Neutrophil (primary cell): ENCODE data around the gene CACNA1C.

Source experiments
- H3K27ac ChIP-seq: fragments of 200-600 bp; sonication (generic); 2 replicates; pipeline ENCODE4 v1.5.1; 2016; ENCODE audit warnings: mild to moderate bottlenecking, moderate library complexity
- H3K27me3 ChIP-seq: fragments of 200-600 bp; sonication (generic); 2 replicates; pipeline ENCODE4 v1.6.0; 2016; ENCODE audit warnings: mild to moderate bottlenecking
- H3K36me3 ChIP-seq: fragments of 200-600 bp; sonication (generic); 2 replicates; pipeline ENCODE4 v1.5.1; 2017
- H3K4me1 ChIP-seq, 2 experiments: fragments of 200-600 bp in 1 of 2; sonication (generic) in 1 of 2; 1 replicate in 1 of 2; 2 replicates in 1 of 2; pipeline versions ENCODE4 v1.5.1 to v1.6.1; 2013 to 2016; ENCODE audit warnings: low read depth in 1 of 2, low read length in 1 of 2, mild to moderate bottlenecking in 1 of 2, moderate library complexity in 1 of 2; ENCODE audit not compliant: control insufficient read depth in 1 of 2, insufficient read depth in 1 of 2
- H3K4me3 ChIP-seq, 2 experiments: fragments of 200-600 bp in 1 of 2; sonication (generic) in 1 of 2; 1 replicate in 1 of 2; 2 replicates in 1 of 2; pipeline ENCODE4 v1.5.1; 2013 to 2016; ENCODE audit warnings: low read depth in 1 of 2, low read length in 1 of 2, mild to moderate bottlenecking in 1 of 2, moderate library complexity in 1 of 2
- H3K9me3 ChIP-seq: fragments of 200-600 bp; sonication (generic); 2 replicates; pipeline ENCODE4 v1.5.1; 2016
- TF ChIP-seq, protein P1 (sequence below): fragments of 200-600 bp; sonication (generic); IDR thresholded peaks from 2 replicates; pipeline ENCODE4 v1.5.1; 2016; ENCODE audit warnings: antibody characterized with exemption

The CACNA1C gene

DNA sequence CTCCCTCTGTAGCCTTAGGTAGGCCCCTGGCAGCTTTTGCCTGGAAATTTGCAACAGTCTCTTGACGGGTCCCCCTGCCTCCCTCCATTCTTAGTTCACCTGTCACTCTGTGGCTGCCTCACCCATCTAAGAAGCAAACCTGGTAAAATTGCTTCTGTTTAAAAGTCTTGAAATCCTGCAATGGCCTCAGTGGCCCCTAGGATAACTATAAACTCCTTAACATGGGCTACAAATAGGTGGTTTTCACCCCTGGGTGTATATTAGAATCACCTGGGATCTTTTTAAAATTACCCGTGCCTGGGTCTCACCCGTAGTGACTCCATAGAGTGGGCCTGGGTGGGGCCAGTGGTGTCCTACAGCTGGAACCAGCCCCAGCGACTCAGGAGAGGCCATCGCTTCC, 332.7 kb downstream of the CACNA1C start:
- Histone ChIP-seq H3K27ac (no peak overlapping the region), H3K36me3 (no peaks in the 10 kb centered on the region), H3K4me3 (no peak overlapping the region), H3K4me1 (no peaks in the 10 kb centered on the region), H3K9me3 (no peaks in the 10 kb centered on the region), H3K27me3 (no peaks in the 10 kb centered on the region)
- TF ChIP-seq, protein P1, sequence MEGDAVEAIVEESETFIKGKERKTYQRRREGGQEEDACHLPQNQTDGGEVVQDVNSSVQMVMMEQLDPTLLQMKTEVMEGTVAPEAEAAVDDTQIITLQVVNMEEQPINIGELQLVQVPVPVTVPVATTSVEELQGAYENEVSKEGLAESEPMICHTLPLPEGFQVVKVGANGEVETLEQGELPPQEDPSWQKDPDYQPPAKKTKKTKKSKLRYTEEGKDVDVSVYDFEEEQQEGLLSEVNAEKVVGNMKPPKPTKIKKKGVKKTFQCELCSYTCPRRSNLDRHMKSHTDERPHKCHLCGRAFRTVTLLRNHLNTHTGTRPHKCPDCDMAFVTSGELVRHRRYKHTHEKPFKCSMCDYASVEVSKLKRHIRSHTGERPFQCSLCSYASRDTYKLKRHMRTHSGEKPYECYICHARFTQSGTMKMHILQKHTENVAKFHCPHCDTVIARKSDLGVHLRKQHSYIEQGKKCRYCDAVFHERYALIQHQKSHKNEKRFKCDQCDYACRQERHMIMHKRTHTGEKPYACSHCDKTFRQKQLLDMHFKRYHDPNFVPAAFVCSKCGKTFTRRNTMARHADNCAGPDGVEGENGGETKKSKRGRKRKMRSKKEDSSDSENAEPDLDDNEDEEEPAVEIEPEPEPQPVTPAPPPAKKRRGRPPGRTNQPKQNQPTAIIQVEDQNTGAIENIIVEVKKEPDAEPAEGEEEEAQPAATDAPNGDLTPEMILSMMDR: no peak

DNA sequence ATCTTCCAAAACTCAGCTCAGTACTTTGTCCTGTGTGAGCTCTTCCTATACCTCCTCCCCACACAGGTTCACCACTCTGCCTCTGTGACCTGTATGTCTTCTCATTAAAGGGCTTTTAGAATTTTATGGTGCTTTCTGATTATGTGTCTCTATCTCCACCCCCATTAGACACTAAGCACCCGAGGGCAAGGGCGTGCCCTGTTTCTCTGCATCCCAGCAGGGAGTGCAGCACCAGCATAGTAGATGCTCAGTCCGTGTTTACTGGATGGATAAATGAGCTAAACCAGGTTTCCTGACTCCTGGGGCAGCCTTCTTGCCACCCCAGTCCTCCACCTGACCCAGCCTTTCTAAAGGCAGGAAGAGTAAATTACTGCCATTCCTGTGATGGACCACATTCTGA, 333.8 kb downstream of the CACNA1C start:
- Histone ChIP-seq H3K36me3 (no peaks in the 10 kb centered on the region), H3K27ac (no peak overlapping the region), H3K4me1 (no peaks in the 10 kb centered on the region), H3K27me3 (no peaks in the 10 kb centered on the region), H3K4me3 (no peak overlapping the region), H3K9me3 (no peaks in the 10 kb centered on the region)
- TF ChIP-seq, protein P1: no peak

DNA sequence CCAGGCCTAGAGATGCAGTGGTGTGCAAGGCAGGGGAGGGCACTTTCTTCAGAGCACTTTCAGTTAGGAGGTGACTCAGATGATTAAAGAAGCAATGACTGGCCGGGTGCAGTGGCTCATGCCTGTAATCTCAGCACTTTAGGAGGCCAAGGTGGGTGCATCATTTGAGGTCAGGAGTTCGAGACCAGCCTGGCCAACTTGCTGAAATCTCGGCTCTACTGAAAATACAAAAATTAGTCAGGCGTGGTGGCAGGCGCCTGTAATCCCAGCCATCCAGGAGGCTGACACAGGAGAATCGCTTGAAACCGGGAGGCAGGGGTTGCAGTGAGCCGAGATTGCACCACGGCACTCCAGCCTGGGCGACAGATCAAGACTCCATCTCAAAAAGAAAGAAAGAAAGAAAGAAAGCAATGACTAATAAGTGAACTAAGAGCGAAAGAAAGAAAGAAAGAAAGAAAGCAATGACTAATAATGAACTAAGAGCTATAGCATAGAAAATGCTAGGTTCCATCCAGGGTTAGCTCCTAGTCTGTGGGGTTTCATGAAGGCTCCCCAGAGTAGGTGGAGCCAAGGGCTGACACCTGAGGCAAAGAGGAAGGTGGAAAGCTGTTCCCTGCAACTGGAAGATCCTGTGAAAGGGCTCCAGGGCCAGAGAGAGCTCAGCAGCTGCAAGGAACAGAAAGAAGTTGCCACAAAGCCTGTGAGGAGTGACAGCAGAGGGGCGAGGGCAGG, 334.5 kb downstream of the CACNA1C start:
- H3K4me3 ChIP-seq: no peak overlapping the region
- H3K4me1 ChIP-seq: no peaks in the 10 kb centered on the region
- no peaks in the 10 kb centered on the region for H3K27me3 ChIP-seq

DNA sequence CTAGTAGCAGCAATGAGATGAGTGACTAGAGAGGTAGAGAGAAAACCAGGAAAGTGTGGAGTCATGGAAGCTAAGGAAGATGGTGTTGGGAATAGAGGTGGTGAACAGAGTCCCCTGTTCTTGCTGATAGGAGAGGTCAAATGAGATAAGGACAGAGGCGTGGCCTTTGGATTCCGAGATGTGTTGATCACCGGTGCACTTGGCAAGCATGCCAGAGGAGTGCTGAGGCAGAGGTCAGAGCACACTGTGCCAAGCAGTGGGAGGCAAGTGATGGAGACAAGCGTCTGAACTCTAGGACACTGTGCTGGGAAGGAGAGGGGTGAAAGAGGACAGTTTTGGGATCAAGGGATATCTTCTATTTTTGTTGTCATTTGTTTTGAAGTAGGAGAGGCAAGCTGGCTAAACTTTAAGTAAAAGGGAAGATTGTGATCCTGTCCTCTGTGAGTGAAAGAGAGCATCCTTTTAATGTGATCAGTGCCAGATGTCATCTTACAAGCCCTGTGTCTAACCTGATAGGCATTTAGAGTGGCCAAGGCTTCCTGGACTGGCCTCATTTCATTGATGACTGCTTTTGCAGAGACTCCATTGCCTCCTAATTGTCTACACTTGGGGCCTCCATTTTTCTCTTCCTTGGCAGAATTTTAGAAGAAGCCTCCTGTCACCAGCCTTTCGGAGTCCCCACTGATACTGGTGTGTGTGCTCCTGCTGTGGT, 336.4 kb downstream of the CACNA1C start:
- Histone ChIP-seq H3K4me1 (no peaks in the 10 kb centered on the region), H3K36me3 (no peaks in the 10 kb centered on the region), H3K4me3 (no peak overlapping the region), H3K27ac (no peak overlapping the region), H3K9me3 (no peaks in the 10 kb centered on the region), H3K27me3 (no peaks in the 10 kb centered on the region)
- TF ChIP-seq, protein P1: no peak

More for the DNA sequence above, 334.5 kb downstream of the CACNA1C start:
- H3K36me3 ChIP-seq: no peaks in the 10 kb centered on the region
- TF ChIP-seq, protein P1: no peak
- H3K9me3 ChIP-seq: no peaks in the 10 kb centered on the region
- H3K27ac ChIP-seq: no peak overlapping the region

DNA sequence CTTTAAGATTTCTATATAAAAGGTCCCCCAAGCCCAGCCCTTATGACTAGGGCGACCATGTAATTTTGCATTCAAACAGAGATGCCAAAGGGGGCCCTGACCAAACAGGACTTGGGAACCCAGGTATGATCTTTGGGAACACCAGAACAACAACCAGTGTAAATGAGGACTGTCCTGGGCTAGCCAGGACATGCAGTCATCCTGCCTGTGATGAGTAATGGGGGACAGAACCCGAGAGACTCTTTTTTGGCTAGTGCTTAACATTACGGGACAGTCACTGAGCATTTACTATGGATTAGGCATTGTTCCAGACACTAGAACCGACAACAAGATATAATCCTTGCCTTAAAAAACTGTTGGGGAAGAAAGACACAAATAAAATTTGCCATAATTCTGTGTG, 337.3 kb downstream of the CACNA1C start:
- H3K4me1 ChIP-seq: no peaks in the 10 kb centered on the region
- no peak overlapping the region for H3K27ac ChIP-seq
- no peak overlapping the region for H3K4me3 ChIP-seq
- H3K9me3 ChIP-seq: no peaks in the 10 kb centered on the region
- H3K36me3 ChIP-seq: no peaks in the 10 kb centered on the region
- no peaks in the 10 kb centered on the region for H3K27me3 ChIP-seq
- TF ChIP-seq, protein P1: no peak
